HepG2 (cell line): Measurements from ENCODE around the gene RRAD. TPM values are rescaled to one million over a fixed set of nuclear protein-coding genes. Genes with fewer than 3 reads are reported as not detected.
A peak's percentile ranks its signal among the peaks of the same experiment; 100 is the strongest.
"Not testable (repeated sequence)": the region's sequence is repeated elsewhere in the genome, so short reads cannot be mapped to it uniquely, and the experiment has no call there.

Experiments
- ATAC-seq: fragments of 200-7000 bp; cut with Tn5 transposase; 3 replicates; pipeline ENCODE4 v1.9.1; 2020; ENCODE audit warnings: mild to moderate bottlenecking, moderate library complexity
- BruUV-seq: library from RNA; stranded (reverse); fragments of 400-500 nt; replicated peaks from 2 replicates; lab custom pipeline; 2021; lab: Mats Ljungman, UMichigan
- CTCF ChIA-PET: fragments of 300-600 bp; formaldehyde crosslinking; extraction: SDS; loops from one replicate; lab custom pipeline; 2021; ENCODE audit warnings: low total read pairs, inconsistent platforms, low intra/inter-chr PET ratio; lab: Yijun Ruan, JAX
- POLR2A ChIA-PET: fragments of 350-600 bp; sonication (Branson Sonifier 250); formaldehyde crosslinking; loops from one replicate; lab custom pipeline; 2020; ENCODE audit warnings: antibody characterized with exemption, inconsistent platforms; lab: Yijun Ruan, JAX
- DNase-seq: peaks from one replicate; pipeline ENCODE4 v3.0.0-alpha.2; 2015; ENCODE audit warnings: low spot score
- FAIRE-seq: peaks from 3 replicates; lab custom pipeline; 2011; peaks lifted over from hg19 to GRCh38; lab: Jason Lieb, UNC
- H2AFZ ChIP-seq: one replicate; pipeline ENCODE4 v1.6.1; 2011; ENCODE audit warnings: low read length, inconsistent platforms
- H3K27ac ChIP-seq: fragments of 300-600 bp; 3 replicates; pipeline ENCODE4 v1.8.0; 2011; ENCODE audit warnings: mixed run types, mild to moderate bottlenecking, mixed read lengths, low read length, inconsistent platforms; ENCODE audit not compliant: insufficient read depth; ENCODE audit errors: extremely low read length
- H3K27me3 ChIP-seq, 2 experiments: fragments of 200-600 bp in 1 of 2; 2 replicates in 1 of 2; 3 replicates in 1 of 2; pipeline versions ENCODE4 v1.6.0 to v1.8.0; 2011; ENCODE audit warnings: low read length in 2 of 2, mild to moderate bottlenecking in 2 of 2, moderate library complexity in 2 of 2, inconsistent platforms in 1 of 2; ENCODE audit not compliant: insufficient read depth in 2 of 2, control insufficient read depth in 1 of 2
- H3K36me3 ChIP-seq, 2 experiments: fragments of 200-600 bp in 1 of 2; replicated peaks in 1 of 2; 2 replicates in 1 of 2; 3 replicates in 1 of 2; pipeline versions ENCODE4 v1.5.1 to v1.8.0; 2011; ENCODE audit warnings: low read length in 2 of 2, inconsistent platforms in 1 of 2; ENCODE audit not compliant: insufficient read depth in 2 of 2, control insufficient read depth in 1 of 2
- H3K4me1 ChIP-seq: 2 replicates; pipeline ENCODE4 v1.5.1; 2012; ENCODE audit warnings: low read length, inconsistent platforms; ENCODE audit not compliant: insufficient read depth
- H3K4me2 ChIP-seq: 2 replicates; pipeline ENCODE4 v1.6.0; 2011; ENCODE audit warnings: low read depth, low read length, inconsistent platforms
- H3K4me3 ChIP-seq, 3 experiments: fragments of 200-600 bp in 1 of 3; sonication (generic), shearing (Covaris generic) in 1 of 3; replicated peaks in 1 of 3; 2 replicates each; pipeline ENCODE4 v1.5.1; 2011 to 2016; ENCODE audit warnings: low read length in 3 of 3, inconsistent platforms in 2 of 3, low read depth in 2 of 3, mild to moderate bottlenecking in 2 of 3, control low read depth in 1 of 3, mixed read lengths in 1 of 3; ENCODE audit not compliant: insufficient read depth in 1 of 3
- H3K79me2 ChIP-seq: one replicate; pipeline ENCODE4 v1.6.1; 2011; ENCODE audit warnings: low read length, inconsistent platforms; ENCODE audit not compliant: insufficient read depth
- H3K9ac ChIP-seq: 2 replicates; pipeline ENCODE4 v1.6.0; 2011; ENCODE audit warnings: mild to moderate bottlenecking, low read depth, low read length, inconsistent platforms; ENCODE audit not compliant: insufficient read depth
- H3K9me3 ChIP-seq: 2 replicates; pipeline ENCODE4 v1.5.1; 2012; ENCODE audit warnings: mild to moderate bottlenecking, low read length
- H4K20me1 ChIP-seq: 2 replicates; pipeline ENCODE4 v1.6.0; 2011; ENCODE audit warnings: inconsistent platforms, mild to moderate bottlenecking, low read length, moderate library complexity; ENCODE audit not compliant: insufficient read depth
- KLF13 ChIP-seq: sonication (generic); formaldehyde crosslinking; IDR thresholded peaks from 2 replicates; pipeline ENCODE4 v1.4.0; 2020; ENCODE audit warnings: mild to moderate bottlenecking, missing genetic modification reagents
- NAIF1 ChIP-seq: sonication (generic); formaldehyde crosslinking; IDR thresholded peaks from 2 replicates; pipeline ENCODE4 v1.5.0; 2020; ENCODE audit warnings: mild to moderate bottlenecking, missing genetic modification reagents, borderline replicate concordance
- NFKB2 ChIP-seq: sonication (generic); formaldehyde crosslinking; IDR thresholded peaks from 2 replicates; pipeline ENCODE4 v1.4.0; 2020; ENCODE audit warnings: missing genetic modification reagents, borderline replicate concordance
- ZBTB42 ChIP-seq: sonication (generic); formaldehyde crosslinking; IDR thresholded peaks from 2 replicates; pipeline ENCODE4 v1.5.0; 2020; ENCODE audit warnings: mild to moderate bottlenecking, missing genetic modification reagents
- ZFP82 ChIP-seq: sonication (generic); formaldehyde crosslinking; IDR thresholded peaks from 2 replicates; pipeline ENCODE4 v1.5.1; 2020; ENCODE audit warnings: mild to moderate bottlenecking, missing genetic modification reagents, borderline replicate concordance
- ZNF224 ChIP-seq: sonication (generic); formaldehyde crosslinking; IDR thresholded peaks from 2 replicates; pipeline ENCODE4 v1.5.0; 2020; ENCODE audit warnings: mild to moderate bottlenecking, missing genetic modification reagents
- ZNF615 ChIP-seq: sonication (generic); formaldehyde crosslinking; IDR thresholded peaks from 2 replicates; pipeline ENCODE4 v1.5.0; 2020; ENCODE audit warnings: mild to moderate bottlenecking, missing genetic modification reagents, borderline replicate concordance
- ZNF816 ChIP-seq: sonication (generic); formaldehyde crosslinking; IDR thresholded peaks from 2 replicates; pipeline ENCODE4 v1.8.0; 2022; ENCODE audit warnings: missing genetic modification reagents, mild to moderate bottlenecking, borderline replicate concordance
- ZNF841 ChIP-seq: sonication (generic); formaldehyde crosslinking; IDR thresholded peaks from 2 replicates; pipeline ENCODE4 v1.8.1; 2023; ENCODE audit warnings: missing genetic modification reagents, borderline replicate concordance
- ZNF850 ChIP-seq: sonication (generic); formaldehyde crosslinking; conservative IDR thresholded peaks from 2 replicates; pipeline ENCODE4 v1.9.0; 2021; ENCODE audit warnings: mild to moderate bottlenecking, missing genetic modification reagents
- ZNF879 ChIP-seq: sonication (generic); formaldehyde crosslinking; IDR thresholded peaks from 2 replicates; pipeline ENCODE4 v1.8.1; 2023; ENCODE audit warnings: missing genetic modification reagents
- WGBS: methylation state at CpG from one replicate; pipeline ENCODE4 v1.1.6; 2017; ENCODE audit warnings: low lambda C conversion rate; 5-methylcytosine and 5-hydroxymethylcytosine counted together
- in situ Hi-C: cut with HindIII; loops from 2 replicates; pipeline ENCODE4 v1.10.0; 2017; ENCODE audit warnings: low pct_unique_long_range_greater_than_20kb; ENCODE audit not compliant: extremely low pct_ligation_motif_present
- intact Hi-C: fragments of 100-400 bp; cut with micrococcal nuclease; formaldehyde crosslinking; loops from one replicate; pipeline ENCODE4 v1.10.0; 2022; ENCODE audit not compliant: unreplicated experiment
- polyA plus RNA-seq, 8 experiments: library from polyadenylated mRNA; depleted of rRNA in 3 of 8; stranded (reverse) in 7 of 8; unstranded in 1 of 8; fragments of >200 nt; fragmentation: Illumina TruSeq in 4 of 8; extraction: Trizol in 4 of 8; gene quantifications; 2 replicates each; pipeline versions ENCODE4 v1.2.1 to v1.2.3, GENCODE V29; 2011 to 2016; ENCODE audit warnings: low read depth in 4 of 8, missing spikeins in 1 of 8, mixed read lengths in 1 of 8; ENCODE audit not compliant: insufficient read depth in 1 of 8
- total RNA-seq, 5 experiments: library from RNA; depleted of rRNA; stranded (reverse); fragments of >200 nt; fragmentation: Illumina TruSeq; extraction: Trizol; gene quantifications; 2 replicates each; pipeline ENCODE4 v1.2.3, GENCODE V29; 2016; ENCODE audit warnings: low read depth in 1 of 5
- TF ChIP-seq, protein P1 (sequence below): sonication (generic); formaldehyde crosslinking; IDR thresholded peaks from 2 replicates; pipeline ENCODE4 v1.9.0; 2021; ENCODE audit warnings: missing genetic modification reagents, mild to moderate bottlenecking, borderline replicate concordance
- TF ChIP-seq, protein P2 (sequence below): sonication (generic); formaldehyde crosslinking; IDR thresholded peaks from 2 replicates; pipeline ENCODE4 v1.8.0; 2022; ENCODE audit warnings: low read depth, missing genetic modification reagents
- TF ChIP-seq, protein P3 (sequence below): sonication (generic); formaldehyde crosslinking; IDR thresholded peaks from 2 replicates; pipeline ENCODE4 v1.5.0; 2020; ENCODE audit warnings: mild to moderate bottlenecking, missing genetic modification reagents

Gene RRAD
- total and polyA plus RNA-seq, 2 of the 13 experiments (the other 11 are each of a cell fraction or from before 2014, with no cell fraction given): 0.80 to 1.1 TPM

DNA sequence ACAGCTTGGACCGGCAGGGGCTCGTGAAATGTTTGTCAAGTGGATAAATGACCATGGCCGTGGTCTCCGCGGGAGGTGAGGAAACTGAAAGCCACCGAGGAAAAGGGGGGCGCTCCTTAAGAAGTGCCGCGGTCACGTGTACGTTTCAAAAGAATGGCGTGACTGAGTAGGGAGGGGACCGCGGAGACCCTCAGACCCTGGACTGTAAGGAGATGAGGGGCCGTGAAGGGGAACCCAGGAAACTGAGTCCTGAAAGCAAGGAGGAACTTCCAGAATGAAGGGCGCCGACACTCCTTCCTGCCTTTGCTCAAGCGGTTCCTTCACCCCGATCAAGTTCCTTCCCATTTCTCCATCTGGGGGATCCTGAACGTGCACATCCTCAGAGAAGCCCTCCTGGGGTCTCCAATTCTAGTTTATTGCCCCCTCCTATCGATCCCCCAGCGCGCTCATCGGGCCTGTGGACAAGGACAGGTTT lies 9.5 kb upstream of the RRAD start:
- POLR2A ChIA-PET: interaction anchor here (0.7 to 2.4 kb wide), 9 partner anchors 9 to 132 kb away, joined by 3 to 20 read pairs (median 3); partner anchors contain the start of genes CDH16 and PDP2
- CTCF ChIA-PET, ATAC-seq, H2AFZ ChIP-seq, H3K27me3 ChIP-seq, DNase-seq, H4K20me1 ChIP-seq, H3K9me3 ChIP-seq: not testable (repeated sequence)
- in situ Hi-C loops: loop anchor here (5.0 kb wide), 1 partner anchor 33 kb away; no protein-coding TSS in a partner anchor
- peak overlapping the region; percentile 81 for H3K27ac ChIP-seq
- peak overlapping the region; percentile 89 for H3K4me2 ChIP-seq
- peak overlapping the region; percentile 90 for H3K9ac ChIP-seq
- WGBS: 2% methylated on average over 23 of the region's 24 CpGs
- TSS peak; percentile 51 for BruUV-seq
- FAIRE-seq: peak; percentile 21
- peaks cover 33% of the 10 kb centered on the region for H3K79me2 ChIP-seq
- H3K36me3 ChIP-seq: peaks cover 8 to 24% of the 10 kb centered on the region in 2 experiments; a peak in 4 of 5 replicates
- TF ChIP-seq ZFP82 (CRISPR knock-in tag) (peak; percentile 51; the same call in 1 of the 2 replicates), NAIF1 (CRISPR knock-in tag) (0 out of 2 replicates have a peak, but pooled peaks have one; percentile 13), ZNF224 (0 out of 2 replicates have a peak, but pooled peaks have one; percentile 30), NFKB2 (CRISPR knock-in tag) (0 out of 2 replicates have a peak, but pooled peaks have one; percentile 9), ZNF879 (CRISPR knock-in tag) (0 out of 2 replicates have a peak, but pooled peaks have one; percentile 40), ZNF816 (CRISPR knock-in tag) (peak; percentile 65; the same call in 1 of the 2 replicates), ZNF841 (0 out of 2 replicates have a peak, but pooled peaks have one; percentile 27), ZNF850 (0 out of 2 replicates have a peak, but pooled peaks have one; percentile 45), ZNF615 (CRISPR knock-in tag) (0 out of 2 replicates have a peak, but pooled peaks have one; percentile 5), ZBTB42 (peak; percentile 3; the same call in 1 of the 2 replicates), KLF13 (CRISPR knock-in tag) (0 out of 2 replicates have a peak, but pooled peaks have one; percentile 5)
- TF ChIP-seq, protein P1, sequence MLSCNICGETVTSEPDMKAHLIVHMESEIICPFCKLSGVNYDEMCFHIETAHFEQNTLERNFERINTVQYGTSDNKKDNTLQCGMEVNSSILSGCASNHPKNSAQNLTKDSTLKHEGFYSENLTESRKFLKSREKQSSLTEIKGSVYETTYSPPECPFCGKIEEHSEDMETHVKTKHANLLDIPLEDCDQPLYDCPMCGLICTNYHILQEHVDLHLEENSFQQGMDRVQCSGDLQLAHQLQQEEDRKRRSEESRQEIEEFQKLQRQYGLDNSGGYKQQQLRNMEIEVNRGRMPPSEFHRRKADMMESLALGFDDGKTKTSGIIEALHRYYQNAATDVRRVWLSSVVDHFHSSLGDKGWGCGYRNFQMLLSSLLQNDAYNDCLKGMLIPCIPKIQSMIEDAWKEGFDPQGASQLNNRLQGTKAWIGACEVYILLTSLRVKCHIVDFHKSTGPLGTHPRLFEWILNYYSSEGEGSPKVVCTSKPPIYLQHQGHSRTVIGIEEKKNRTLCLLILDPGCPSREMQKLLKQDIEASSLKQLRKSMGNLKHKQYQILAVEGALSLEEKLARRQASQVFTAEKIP (CRISPR knock-in tag): 0 out of 2 replicates have a peak, but pooled peaks have one; percentile 24
- TF ChIP-seq, protein P2, sequence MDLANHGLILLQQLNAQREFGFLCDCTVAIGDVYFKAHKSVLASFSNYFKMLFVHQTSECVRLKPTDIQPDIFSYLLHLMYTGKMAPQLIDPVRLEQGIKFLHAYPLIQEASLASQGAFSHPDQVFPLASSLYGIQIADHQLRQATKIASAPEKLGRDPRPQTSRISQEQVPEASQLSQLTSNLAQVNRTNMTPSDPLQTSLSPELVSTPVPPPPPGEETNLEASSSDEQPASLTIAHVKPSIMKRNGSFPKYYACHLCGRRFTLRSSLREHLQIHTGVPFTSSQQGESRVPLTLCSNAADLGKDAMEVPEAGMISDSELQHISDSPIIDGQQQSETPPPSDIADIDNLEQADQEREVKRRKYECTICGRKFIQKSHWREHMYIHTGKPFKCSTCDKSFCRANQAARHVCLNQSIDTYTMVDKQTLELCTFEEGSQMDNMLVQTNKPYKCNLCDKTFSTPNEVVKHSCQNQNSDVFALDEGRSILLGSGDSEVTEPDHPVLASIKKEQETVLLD: 0 out of 2 replicates have a peak, but pooled peaks have one; percentile 17
- TF ChIP-seq, protein P3, sequence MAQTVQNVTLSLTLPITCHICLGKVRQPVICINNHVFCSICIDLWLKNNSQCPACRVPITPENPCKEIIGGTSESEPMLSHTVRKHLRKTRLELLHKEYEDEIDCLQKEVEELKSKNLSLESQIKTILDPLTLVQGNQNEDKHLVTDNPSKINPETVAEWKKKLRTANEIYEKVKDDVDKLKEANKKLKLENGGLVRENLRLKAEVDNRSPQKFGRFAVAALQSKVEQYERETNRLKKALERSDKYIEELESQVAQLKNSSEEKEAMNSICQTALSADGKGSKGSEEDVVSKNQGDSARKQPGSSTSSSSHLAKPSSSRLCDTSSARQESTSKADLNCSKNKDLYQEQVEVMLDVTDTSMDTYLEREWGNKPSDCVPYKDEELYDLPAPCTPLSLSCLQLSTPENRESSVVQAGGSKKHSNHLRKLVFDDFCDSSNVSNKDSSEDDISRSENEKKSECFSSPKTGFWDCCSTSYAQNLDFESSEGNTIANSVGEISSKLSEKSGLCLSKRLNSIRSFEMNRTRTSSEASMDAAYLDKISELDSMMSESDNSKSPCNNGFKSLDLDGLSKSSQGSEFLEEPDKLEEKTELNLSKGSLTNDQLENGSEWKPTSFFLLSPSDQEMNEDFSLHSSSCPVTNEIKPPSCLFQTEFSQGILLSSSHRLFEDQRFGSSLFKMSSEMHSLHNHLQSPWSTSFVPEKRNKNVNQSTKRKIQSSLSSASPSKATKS: peak; percentile 21; the same call in 1 of the 2 replicates
- peaks cover 65% of the 10 kb centered on the region for H3K4me1 ChIP-seq
- peak overlapping the region; percentile 81 to 89 (median 88) for H3K4me3 ChIP-seq
- intact Hi-C loops: loop anchor here (1.0 kb wide), 1 partner anchor 176 kb away; no protein-coding TSS in a partner anchor
